ENCODE results near the gene TSPAN7.

TSPAN7 gene

GRCh38 chrX:38561126-38561868 lies at the start of gene TSPAN7:
Gene TSPAN7, plus strand, starts transcription at chrX:38561542. Its CDS starts 5 bp downstream, at chrX:38561547.
- in situ Hi-C loops (cut with HindIII; ENCODE audit: low sequenced_read_pairs) = no loop called here

- in situ Hi-C loops (cut with HindIII; ENCODE audit: low sequenced_read_pairs) = no loop called here
These were observed 48.1 kb upstream of the TSPAN7 start for GRCh38 chrX:38513112-38513742.

GRCh38 chrX:38514016-38514854 lies 47.1 kb upstream of the TSPAN7 start:
- in situ Hi-C loops (cut with HindIII; ENCODE audit: low sequenced_read_pairs) = no loop called here

- in situ Hi-C loops (cut with HindIII; ENCODE audit: low sequenced_read_pairs) = no loop called here
These were observed 46.1 kb upstream of the TSPAN7 start for GRCh38 chrX:38515291-38515690.

- in situ Hi-C loops (cut with HindIII; ENCODE audit: low sequenced_read_pairs) = no loop called here
These were observed 45.1 kb upstream of the TSPAN7 start for GRCh38 chrX:38516196-38516774.

GRCh38 chrX:38519651-38520050 lies 41.7 kb upstream of the TSPAN7 start:
- in situ Hi-C loops (cut with HindIII; ENCODE audit: low sequenced_read_pairs) = no loop called here

- in situ Hi-C loops (cut with HindIII; ENCODE audit: low sequenced_read_pairs) = no loop called here
These were observed 23.2 kb upstream of the TSPAN7 start for GRCh38 chrX:38538134-38538533.

GRCh38 chrX:38539748-38540147 lies 21.6 kb upstream of the TSPAN7 start:
- in situ Hi-C loops (cut with HindIII; ENCODE audit: low sequenced_read_pairs) = no loop called here

- in situ Hi-C loops (cut with HindIII; ENCODE audit: low sequenced_read_pairs) = no loop called here
These were observed 12.8 kb upstream of the TSPAN7 start for GRCh38 chrX:38548508-38548907.

- in situ Hi-C loops (cut with HindIII; ENCODE audit: low sequenced_read_pairs) = no loop called here
These were observed 8.6 kb upstream of the TSPAN7 start for GRCh38 chrX:38552721-38553120.

GRCh38 chrX:38558686-38559085 lies 2.7 kb upstream of the TSPAN7 start:
- in situ Hi-C loops (cut with HindIII; ENCODE audit: low sequenced_read_pairs) = no loop called here

- in situ Hi-C loops (cut with HindIII; ENCODE audit: low sequenced_read_pairs) = no loop called here
These were observed 591 bp upstream of the TSPAN7 start for GRCh38 chrX:38560776-38561125.

GRCh38 chrX:38561951-38562719 lies 793 bp downstream of the TSPAN7 start:
- in situ Hi-C loops (cut with HindIII; ENCODE audit: low sequenced_read_pairs) = no loop called here

GRCh38 chrX:38563030-38563429 lies 1.7 kb downstream of the TSPAN7 start:
- in situ Hi-C loops (cut with HindIII; ENCODE audit: low sequenced_read_pairs) = no loop called here

- in situ Hi-C loops (cut with HindIII; ENCODE audit: low sequenced_read_pairs) = no loop called here
These were observed 9.1 kb downstream of the TSPAN7 start for GRCh38 chrX:38570396-38570795.

GRCh38 chrX:38571058-38571457 lies 9.7 kb downstream of the TSPAN7 start:
- in situ Hi-C loops (cut with HindIII; ENCODE audit: low sequenced_read_pairs) = no loop called here

GRCh38 chrX:38574858-38575257 lies 13.5 kb downstream of the TSPAN7 start:
- in situ Hi-C loops (cut with HindIII; ENCODE audit: low sequenced_read_pairs) = loop anchor here (5.0 kb wide), 1 partner anchor 43 kb away; no protein-coding TSS in a partner anchor

GRCh38 chrX:38575888-38576287 lies 14.5 kb downstream of the TSPAN7 start:
- in situ Hi-C loops (cut with HindIII; ENCODE audit: low sequenced_read_pairs) = loop anchor here (5.0 kb wide), 1 partner anchor 44 kb away; no protein-coding TSS in a partner anchor

GRCh38 chrX:38577738-38578137 lies 16.4 kb downstream of the TSPAN7 start:
- in situ Hi-C loops (cut with HindIII; ENCODE audit: low sequenced_read_pairs) = loop anchor here (5.0 kb wide), 1 partner anchor 45 kb away; no protein-coding TSS in a partner anchor

- in situ Hi-C loops (cut with HindIII; ENCODE audit: low sequenced_read_pairs) = loop anchor here (5.0 kb wide), 1 partner anchor 46 kb away; no protein-coding TSS in a partner anchor
These were observed 16.8 kb downstream of the TSPAN7 start for GRCh38 chrX:38578167-38578566.

All from endothelial cell of hepatic sinusoid (primary cell).